HG02610 (cell line): ENCODE results near the gene RNASE13.
A peak's percentile ranks its signal among the peaks of the same experiment; 100 is the strongest.

Source experiments
- ATAC-seq: cut with Tn5 transposase; IDR thresholded peaks from one replicate; pipeline ENCODE4 v1.9.1; 2021; ENCODE audit warnings: mild to moderate bottlenecking, moderate library complexity; ENCODE audit not compliant: unreplicated experiment

Gene RNASE13

GRCh38 chr14:21034707-21035106 is at the start of gene RNASE13:
Gene RNASE13, minus strand, starts transcription at chr14:21034807. Its CDS starts 519 bp downstream, at chr14:21034288.
- ATAC-seq = no peak

GRCh38 chr14:21084396-21084795 is 49.8 kb upstream of the RNASE13 start:
- no peak for ATAC-seq

- no peak for ATAC-seq
Measured at GRCh38 chr14:21083565-21084325, 49.1 kb upstream of the RNASE13 start.

- no peak for ATAC-seq
Measured at GRCh38 chr14:21081521-21082142, 47.0 kb upstream of the RNASE13 start.

- no peak for ATAC-seq
Measured at GRCh38 chr14:21078726-21079125, 44.1 kb upstream of the RNASE13 start.

- ATAC-seq = no peak
Measured at GRCh38 chr14:21078287-21078686, 43.7 kb upstream of the RNASE13 start.

- no peak for ATAC-seq
Measured at GRCh38 chr14:21077672-21078071, 43.1 kb upstream of the RNASE13 start.

GRCh38 chr14:21075719-21076437 is 41.3 kb upstream of the RNASE13 start:
- no peak for ATAC-seq

GRCh38 chr14:21074398-21075272 is 40.0 kb upstream of the RNASE13 start:
- ATAC-seq = no peak

- no peak for ATAC-seq
Measured at GRCh38 chr14:21073921-21074320, 39.3 kb upstream of the RNASE13 start.

GRCh38 chr14:21072781-21073339 is 38.3 kb upstream of the RNASE13 start:
- no peak for ATAC-seq

- ATAC-seq = no peak
Measured at GRCh38 chr14:21072031-21072473, 37.4 kb upstream of the RNASE13 start.

- peak; percentile 70 for ATAC-seq
Measured at GRCh38 chr14:21071225-21072030, 36.8 kb upstream of the RNASE13 start.

GRCh38 chr14:21070610-21071224 is 36.1 kb upstream of the RNASE13 start:
- peak; percentile 12 for ATAC-seq

- no peak for ATAC-seq
Measured at GRCh38 chr14:21070083-21070609, 35.5 kb upstream of the RNASE13 start, which contains the start of gene ARHGEF40. Gene ARHGEF40, plus strand, starts transcription at chr14:21070304. Its CDS starts 93 bp downstream, at chr14:21070397.

- no peak for ATAC-seq
Measured at GRCh38 chr14:21069388-21070082, 34.9 kb upstream of the RNASE13 start.

- ATAC-seq = no peak
Measured at GRCh38 chr14:21068521-21069387, 34.1 kb upstream of the RNASE13 start.
